Chondrocyte (in vitro differentiated cells): ENCODE data around the gene MALRD1. TPM values are rescaled to one million over a fixed set of nuclear protein-coding genes. Genes with fewer than 3 reads are reported as not detected.

Experiments
- DNase-seq: peaks from one replicate; pipeline ENCODE4 v3.0.0; 2021; ENCODE audit warnings: mixed read lengths, low spot score
- H3K27ac Mint-ChIP-seq: one replicate; pipeline ENCODE4 v1.8.0; 2021; ENCODE audit warnings: mild to moderate bottlenecking, moderate library complexity, mixed read lengths; ENCODE audit not compliant: unreplicated experiment
- H3K27me3 Mint-ChIP-seq: 2 replicates; pipeline ENCODE4 v1.8.0; 2021; ENCODE audit warnings: low read depth, mixed read lengths
- H3K36me3 Mint-ChIP-seq: 2 replicates; pipeline ENCODE4 v1.8.0; 2021; ENCODE audit warnings: low read depth, mixed read lengths
- H3K4me1 Mint-ChIP-seq: 2 replicates; pipeline ENCODE4 v1.8.0; 2021; ENCODE audit warnings: low read depth, mild to moderate bottlenecking, mixed read lengths
- H3K4me3 Mint-ChIP-seq: one replicate; pipeline ENCODE4 v1.8.0; 2021; ENCODE audit warnings: mild to moderate bottlenecking, moderate library complexity, mixed read lengths; ENCODE audit not compliant: unreplicated experiment
- H3K9me3 Mint-ChIP-seq: 2 replicates; pipeline ENCODE4 v1.8.0; 2021; ENCODE audit warnings: low read depth, mixed read lengths
- total RNA-seq: library from RNA; stranded (reverse); gene quantifications from 3 replicates; pipeline ENCODE4 v1.2.1, GENCODE V29; 2021
- TF ChIP-seq, protein P1 (sequence below): fragments of 200-600 bp; sonication (generic); IDR thresholded peaks from 2 replicates; pipeline ENCODE4 v1.5.0; 2021; ENCODE audit warnings: antibody characterized with exemption, mild to moderate bottlenecking, moderate library complexity

Gene MALRD1
- total RNA-seq, 1 donor from 2014 or later, result 0.27 TPM

DNA sequence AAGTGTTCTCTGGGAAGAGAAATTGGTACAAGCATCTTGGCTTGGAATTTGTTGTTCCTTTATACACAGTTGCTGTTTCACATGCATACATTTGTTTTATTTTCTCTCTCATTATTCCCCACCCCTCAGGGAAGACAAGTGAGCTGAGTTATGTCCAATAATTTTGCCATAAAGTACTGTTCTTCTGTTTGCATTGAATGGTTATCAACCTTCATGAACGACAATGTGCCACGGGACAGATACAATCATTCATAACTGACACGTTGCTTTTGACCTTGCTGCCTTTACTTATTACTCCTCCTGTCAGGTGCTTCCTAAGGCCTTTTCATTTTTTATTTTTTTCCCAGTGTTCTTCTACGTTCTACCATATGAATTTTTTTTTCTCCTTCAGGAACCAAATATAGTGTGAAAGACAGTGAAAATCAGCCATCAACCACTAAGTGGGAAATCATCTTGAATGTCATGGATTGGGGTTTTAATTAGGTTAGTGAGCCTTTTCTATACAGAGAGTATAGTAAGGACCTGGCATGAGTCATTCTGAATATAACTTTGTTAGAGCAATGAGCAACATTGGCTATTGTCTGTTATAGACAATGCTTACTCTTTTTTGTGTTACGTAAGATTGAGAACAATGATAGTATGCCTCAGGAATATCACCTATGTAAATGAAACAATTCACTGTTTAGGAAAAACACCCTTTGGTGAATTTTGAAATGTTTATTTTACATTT lies 383.2 kb downstream of the MALRD1 start:
- no peaks in the 10 kb centered on the region for H3K4me1 Mint-ChIP-seq
- DNase-seq, result no peak
- TF ChIP-seq, protein P1, sequence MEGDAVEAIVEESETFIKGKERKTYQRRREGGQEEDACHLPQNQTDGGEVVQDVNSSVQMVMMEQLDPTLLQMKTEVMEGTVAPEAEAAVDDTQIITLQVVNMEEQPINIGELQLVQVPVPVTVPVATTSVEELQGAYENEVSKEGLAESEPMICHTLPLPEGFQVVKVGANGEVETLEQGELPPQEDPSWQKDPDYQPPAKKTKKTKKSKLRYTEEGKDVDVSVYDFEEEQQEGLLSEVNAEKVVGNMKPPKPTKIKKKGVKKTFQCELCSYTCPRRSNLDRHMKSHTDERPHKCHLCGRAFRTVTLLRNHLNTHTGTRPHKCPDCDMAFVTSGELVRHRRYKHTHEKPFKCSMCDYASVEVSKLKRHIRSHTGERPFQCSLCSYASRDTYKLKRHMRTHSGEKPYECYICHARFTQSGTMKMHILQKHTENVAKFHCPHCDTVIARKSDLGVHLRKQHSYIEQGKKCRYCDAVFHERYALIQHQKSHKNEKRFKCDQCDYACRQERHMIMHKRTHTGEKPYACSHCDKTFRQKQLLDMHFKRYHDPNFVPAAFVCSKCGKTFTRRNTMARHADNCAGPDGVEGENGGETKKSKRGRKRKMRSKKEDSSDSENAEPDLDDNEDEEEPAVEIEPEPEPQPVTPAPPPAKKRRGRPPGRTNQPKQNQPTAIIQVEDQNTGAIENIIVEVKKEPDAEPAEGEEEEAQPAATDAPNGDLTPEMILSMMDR, result no peak
- H3K27ac Mint-ChIP-seq, result no peak overlapping the region
- H3K36me3 Mint-ChIP-seq, result no peaks in the 10 kb centered on the region
- no peak overlapping the region for H3K4me3 Mint-ChIP-seq
- H3K27me3 Mint-ChIP-seq, result peaks cover 10% of the 10 kb centered on the region
- peaks cover 4% of the 10 kb centered on the region for H3K9me3 Mint-ChIP-seq

DNA sequence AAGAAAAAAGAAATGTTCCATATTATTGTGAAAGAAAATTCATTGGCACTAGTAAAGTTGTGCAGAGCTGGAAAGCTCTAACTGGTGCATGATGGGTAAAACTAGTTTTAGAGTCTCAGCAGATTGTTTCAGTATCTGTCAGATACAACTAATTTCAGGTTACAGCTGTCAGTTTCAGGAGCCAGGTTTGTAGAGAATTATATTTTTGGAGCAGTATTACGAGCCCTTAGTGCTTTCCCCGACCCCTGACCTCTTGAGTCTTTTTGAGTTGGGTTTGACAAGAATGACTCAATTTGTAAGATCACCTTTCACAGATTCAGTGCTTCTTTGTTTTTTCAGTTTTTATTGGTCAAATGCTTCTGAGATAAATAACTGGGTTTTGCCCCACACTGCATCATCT lies 401.3 kb downstream of the MALRD1 start:
- Mint-ChIP-seq H3K36me3 (peaks cover 2% of the 10 kb centered on the region), H3K4me3 (no peak overlapping the region), H3K27ac (no peak overlapping the region), H3K9me3 (peaks cover 7% of the 10 kb centered on the region), H3K4me1 (peaks cover 7% of the 10 kb centered on the region), H3K27me3 (peaks cover 1% of the 10 kb centered on the region)
- TF ChIP-seq, protein P1, result no peak
- DNase-seq, result no peak

DNA sequence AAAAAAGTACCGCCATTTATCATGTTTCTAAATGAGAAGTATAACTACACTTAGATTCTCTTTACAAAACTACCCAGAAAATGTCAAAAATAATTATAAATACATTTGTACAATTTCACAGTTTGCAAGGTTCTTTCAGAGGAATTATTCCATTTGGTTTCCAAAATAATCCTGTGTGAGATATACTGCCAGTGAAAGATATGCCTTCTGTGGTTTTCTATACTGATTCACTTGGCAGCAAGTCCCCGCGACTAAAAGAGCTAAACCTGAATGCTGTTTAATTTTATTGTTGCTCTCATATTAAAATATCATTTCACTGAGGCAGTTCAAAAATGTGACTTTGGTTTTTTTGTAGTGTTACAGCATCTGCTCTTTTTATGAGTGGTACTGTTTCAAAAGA lies 402.8 kb downstream of the MALRD1 start:
- Mint-ChIP-seq H3K4me1 (peaks cover 7% of the 10 kb centered on the region), H3K9me3 (peaks cover 4% of the 10 kb centered on the region), H3K27ac (no peak overlapping the region), H3K36me3 (no peaks in the 10 kb centered on the region), H3K4me3 (no peak overlapping the region), H3K27me3 (no peaks in the 10 kb centered on the region)
- DNase-seq, result no peak
- TF ChIP-seq, protein P1, result no peak

DNA sequence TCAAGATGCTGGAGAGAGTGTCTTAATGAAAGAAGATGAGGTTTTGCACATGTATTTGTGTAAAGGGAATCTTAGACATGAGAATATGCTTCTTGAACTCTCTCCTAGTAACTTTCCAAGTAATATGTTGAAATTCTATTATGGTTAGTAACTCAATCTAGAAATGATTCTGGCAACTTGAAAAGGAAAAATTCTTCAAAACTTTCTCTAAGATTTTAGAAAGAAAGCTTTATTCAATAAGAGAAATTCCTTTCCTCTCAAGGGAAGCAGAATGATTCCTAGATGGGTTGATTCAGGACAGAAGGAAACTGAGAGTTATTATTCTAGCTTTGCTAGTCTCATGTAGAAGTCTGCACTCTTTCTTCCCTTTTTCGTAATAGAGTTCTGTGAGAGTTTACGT lies 403.3 kb downstream of the MALRD1 start:
- no peaks in the 10 kb centered on the region for H3K36me3 Mint-ChIP-seq
- no peak for DNase-seq
- H3K4me3 Mint-ChIP-seq, result no peak overlapping the region
- peaks cover 7% of the 10 kb centered on the region for H3K4me1 Mint-ChIP-seq
- TF ChIP-seq, protein P1, result no peak
- H3K27ac Mint-ChIP-seq, result no peak overlapping the region
- H3K9me3 Mint-ChIP-seq, result peaks cover 4% of the 10 kb centered on the region
- H3K27me3 Mint-ChIP-seq, result no peaks in the 10 kb centered on the region

DNA sequence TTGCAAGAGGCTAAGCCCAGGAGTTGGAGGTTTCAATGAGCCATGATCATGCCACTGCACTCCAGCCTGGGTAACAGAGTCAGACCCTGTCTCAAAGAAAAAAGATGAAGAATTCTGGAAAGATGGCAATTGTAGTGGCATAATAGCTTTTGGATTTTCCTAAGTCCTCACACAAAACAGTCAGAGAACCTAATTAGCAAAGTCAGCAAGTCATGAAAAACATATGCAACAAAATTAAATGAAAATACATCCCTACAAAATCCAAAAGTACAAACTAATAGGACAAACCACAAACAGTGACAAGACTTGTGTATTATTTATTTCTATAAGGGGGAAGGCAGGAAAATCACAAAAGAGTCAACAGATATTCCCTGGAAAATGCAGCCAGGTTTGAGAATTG lies 405.4 kb downstream of the MALRD1 start:
- DNase-seq, result no peak
- Mint-ChIP-seq H3K36me3 (no peaks in the 10 kb centered on the region), H3K4me3 (no peak overlapping the region), H3K4me1 (peaks cover 7% of the 10 kb centered on the region), H3K27me3 (no peaks in the 10 kb centered on the region), H3K9me3 (peaks cover 4% of the 10 kb centered on the region), H3K27ac (no peak overlapping the region)
- TF ChIP-seq, protein P1, result no peak
